Vagina (tissue), 2 donors: ENCODE results near the gene DTX4. TPM values are rescaled to one million over a fixed set of nuclear protein-coding genes. Genes with fewer than 3 reads are reported as not detected.
"Not testable (repeated sequence)": the region's sequence is repeated elsewhere in the genome, so short reads cannot be mapped to it uniquely, and the experiment has no call there.

Experiments used
- DNase-seq, 2 donors: peaks; one replicate each; pipeline ENCODE4 v3.0.0-alpha.2; 2017; ENCODE audit errors: extremely low spot score in 2 of 2
- H3K27ac ChIP-seq: fragments of 200-600 bp; sonication (generic); one replicate; pipeline ENCODE4 v1.5.1; 2019
- H3K27me3 ChIP-seq: fragments of 200-600 bp; sonication (generic); one replicate; pipeline ENCODE4 v1.5.1; 2019
- H3K36me3 ChIP-seq, 2 donors: fragments of 200-600 bp; sonication (generic); one replicate each; pipeline ENCODE4 v1.5.1; 2017 to 2019
- H3K4me1 ChIP-seq: fragments of 200-600 bp; sonication (generic); one replicate; pipeline ENCODE4 v1.5.1; 2019
- H3K4me3 ChIP-seq, 2 donors: fragments of 200-600 bp; sonication (generic); 1 replicate in 1 of 2; 2 replicates in 1 of 2; pipeline ENCODE4 v1.5.1; 2016 to 2019
- H3K9me3 ChIP-seq: fragments of 200-600 bp; sonication (generic); one replicate; pipeline ENCODE4 v1.5.1; 2019
- CTCF ChIP-seq, 3 experiments: fragments of 450-650 bp in 2 of 3; fragments of 200-600 bp in 1 of 3; sonication (generic) in 1 of 3; IDR thresholded peaks; one replicate each; pipeline ENCODE4 v1.5.1; 2017 to 2019; ENCODE audit warnings: antibody characterized with exemption in 3 of 3, mild to moderate bottlenecking in 2 of 3, moderate library complexity in 2 of 3
- POLR2A ChIP-seq, 2 donors: fragments of 450-650 bp; IDR thresholded peaks; one replicate each; pipeline ENCODE4 v1.6.1; 2017; ENCODE audit warnings: antibody characterized with exemption in 2 of 2, mild to moderate bottlenecking in 2 of 2, moderate library complexity in 2 of 2
- POLR2AphosphoS5 ChIP-seq, 2 donors: sonication (generic); formaldehyde crosslinking; IDR thresholded peaks; one replicate each; pipeline ENCODE4 v1.9.0; 2017; ENCODE audit warnings: antibody characterized with exemption in 2 of 2, mild to moderate bottlenecking in 2 of 2, low read depth in 1 of 2; ENCODE audit not compliant: insufficient read depth in 1 of 2
- intact Hi-C: fragments of 100-400 bp; cut with DNase I; formaldehyde crosslinking; loops from one replicate; pipeline ENCODE4 v1.15.1; 2023
- total RNA-seq: library from RNA; depleted of rRNA; stranded (reverse); fragments of >200 nt; gene quantifications from one replicate; pipeline ENCODE4 v1.2.3, GENCODE V29; 2016

DTX4 gene
- 8.1 TPM for total RNA-seq

GRCh38 chr11:59171508-59172322 is at the start of gene DTX4:
Gene DTX4, plus strand, starts transcription at chr11:59172132. Its CDS starts 464 bp downstream, at chr11:59172596.
- peak within 1 kb of the TSS; percentile 53 to 90 for H3K4me3 ChIP-seq
- no peaks in the 10 kb centered on the region for H3K27me3 ChIP-seq
- peak within 1 kb of the TSS; percentile 76 for H3K27ac ChIP-seq
- TF ChIP-seq POLR2A (IDR thresholded peaks at IDR 0.05) (peak in 1 of 2 donors; percentile 7), POLR2AphosphoS5 (IDR thresholded peaks at IDR 0.05; ENCODE audit: insufficient read depth in 1 of 2, low read depth in 1 of 2) (peak in 1 of 2 donors; percentile 73), CTCF (IDR thresholded peaks at IDR 0.05) (peak; percentile 87 to 96 (median 91))
- peaks cover 24% of the 10 kb centered on the region for H3K4me1 ChIP-seq
- no peaks in the 10 kb centered on the region for H3K36me3 ChIP-seq
- intact Hi-C loops, result loop anchor here (1.0 to 5.0 kb wide), 2 partner anchors 36 to 111 kb away; no protein-coding TSS in a partner anchor
- H3K9me3 ChIP-seq, result no peaks in the 10 kb centered on the region
- peak in 1 of 2 donors; percentile 95 for DNase-seq

- DNase-seq, result no peak
- Histone ChIP-seq H3K4me1 (no peaks in the 10 kb centered on the region), H3K4me3 (no peak overlapping the region), H3K27me3 (no peaks in the 10 kb centered on the region), H3K36me3 (peaks cover 0 to 12% of the 10 kb centered on the region in 2 donors), H3K27ac (no peak overlapping the region), H3K9me3 (no peaks in the 10 kb centered on the region)
- TF ChIP-seq CTCF (IDR thresholded peaks at IDR 0.05) (peak; percentile 85 to 93 (median 91)), POLR2AphosphoS5 (IDR thresholded peaks at IDR 0.05; ENCODE audit: insufficient read depth in 1 of 2, low read depth in 1 of 2) (no peak)
- intact Hi-C loops, result no loop called here
Measured at GRCh38 chr11:59135648-59136461, 36.1 kb upstream of the DTX4 start.

GRCh38 chr11:59136551-59136950 is 35.4 kb upstream of the DTX4 start:
- H3K9me3 ChIP-seq, H3K27ac ChIP-seq, H3K27me3 ChIP-seq, H3K4me3 ChIP-seq, intact Hi-C loops, DNase-seq, H3K4me1 ChIP-seq: not testable (repeated sequence)
- peaks cover 0 to 12% of the 10 kb centered on the region in 2 donors for H3K36me3 ChIP-seq

- H3K4me1 ChIP-seq, result no peaks in the 10 kb centered on the region
- peaks cover 0 to 7% of the 10 kb centered on the region in 2 donors for H3K36me3 ChIP-seq
- H3K27me3 ChIP-seq, result no peaks in the 10 kb centered on the region
- intact Hi-C loops, result no loop called here
- TF ChIP-seq POLR2AphosphoS5 (IDR thresholded peaks at IDR 0.05; ENCODE audit: insufficient read depth in 1 of 2, low read depth in 1 of 2), result no peak
- no peak for TF ChIP-seq CTCF (IDR thresholded peaks at IDR 0.05)
- no peak for TF ChIP-seq POLR2A (IDR thresholded peaks at IDR 0.05)
- no peaks in the 10 kb centered on the region for H3K9me3 ChIP-seq
- no peak for DNase-seq
- H3K27ac ChIP-seq, result no peak overlapping the region
- H3K4me3 ChIP-seq, result no peak overlapping the region
Measured at GRCh38 chr11:59137190-59137589, 34.7 kb upstream of the DTX4 start.

GRCh38 chr11:59138643-59139042 is 33.3 kb upstream of the DTX4 start:
- DNase-seq, result no peak
- Histone ChIP-seq H3K4me3 (no peak overlapping the region), H3K27me3 (no peaks in the 10 kb centered on the region), H3K36me3 (no peaks in the 10 kb centered on the region), H3K9me3 (no peaks in the 10 kb centered on the region), H3K4me1 (peaks cover 3% of the 10 kb centered on the region), H3K27ac (no peak overlapping the region)
- intact Hi-C loops, result no loop called here
- no peak for TF ChIP-seq POLR2A (IDR thresholded peaks at IDR 0.05)
- no peak for TF ChIP-seq POLR2AphosphoS5 (IDR thresholded peaks at IDR 0.05; ENCODE audit: insufficient read depth in 1 of 2, low read depth in 1 of 2)
- TF ChIP-seq CTCF (IDR thresholded peaks at IDR 0.05), result no peak
